Activated B cell treated with CpG ODN at 0.5 μM for 24 hours (primary cell): ENCODE data around the gene NRXN3. TPM values are rescaled to one million over a fixed set of nuclear protein-coding genes. Genes with fewer than 3 reads are reported as not detected.

ENCODE experiments used
- ATAC-seq: fragments of 200-7000 bp; cut with Tn5 transposase; one replicate; pipeline ENCODE4 v1.10.0; 2021; ENCODE audit warnings: low read depth, mild to moderate bottlenecking, moderate library complexity
- CTCF ChIA-PET: fragments of 350-600 bp; sonication (Branson Sonifier 250); formaldehyde crosslinking; loops from one replicate; lab custom pipeline; 2021; ENCODE audit warnings: antibody characterized with exemption; lab: Charles Lee
- POLR2A ChIA-PET: fragments of 350-600 bp; sonication (Branson Sonifier 250); formaldehyde crosslinking; loops from one replicate; lab custom pipeline; 2021; ENCODE audit warnings: antibody characterized with exemption; lab: Charles Lee
- DNase-seq: peaks from one replicate; pipeline ENCODE4 v3.0.0; 2022
- H3K27ac Mint-ChIP-seq: one replicate; pipeline ENCODE4 v1.8.0; 2020; ENCODE audit warnings: mixed read lengths
- H3K27me3 Mint-ChIP-seq: one replicate; pipeline ENCODE4 v1.8.0; 2021; ENCODE audit warnings: mixed read lengths
- H3K36me3 Mint-ChIP-seq: one replicate; pipeline ENCODE4 v1.8.0; 2021; ENCODE audit warnings: low read depth, mixed read lengths
- H3K4me1 Mint-ChIP-seq: one replicate; pipeline ENCODE4 v1.8.0; 2021; ENCODE audit warnings: mixed read lengths
- H3K4me3 Mint-ChIP-seq: one replicate; pipeline ENCODE4 v1.8.0; 2020; ENCODE audit warnings: mild to moderate bottlenecking, mixed read lengths
- H3K9me3 Mint-ChIP-seq: one replicate; pipeline ENCODE4 v1.8.0; 2020; ENCODE audit warnings: mixed read lengths
- intact Hi-C: fragments of 100-400 bp; cut with micrococcal nuclease; formaldehyde crosslinking; loops from one replicate; pipeline ENCODE4 v1.15.1; 2024
- total RNA-seq: library from RNA; stranded (reverse); gene quantifications from 2 replicates; pipeline ENCODE4 v1.2.3, GENCODE V29; 2022
- TF ChIP-seq, protein P1 (sequence below): fragments of 200-600 bp; IDR thresholded peaks from one replicate; pipeline ENCODE4 v1.8.0; 2022; ENCODE audit warnings: antibody characterized with exemption, mild to moderate bottlenecking

The NRXN3 gene
- total RNA-seq, 1 donor from 2014 or later, result not detected

DNA sequence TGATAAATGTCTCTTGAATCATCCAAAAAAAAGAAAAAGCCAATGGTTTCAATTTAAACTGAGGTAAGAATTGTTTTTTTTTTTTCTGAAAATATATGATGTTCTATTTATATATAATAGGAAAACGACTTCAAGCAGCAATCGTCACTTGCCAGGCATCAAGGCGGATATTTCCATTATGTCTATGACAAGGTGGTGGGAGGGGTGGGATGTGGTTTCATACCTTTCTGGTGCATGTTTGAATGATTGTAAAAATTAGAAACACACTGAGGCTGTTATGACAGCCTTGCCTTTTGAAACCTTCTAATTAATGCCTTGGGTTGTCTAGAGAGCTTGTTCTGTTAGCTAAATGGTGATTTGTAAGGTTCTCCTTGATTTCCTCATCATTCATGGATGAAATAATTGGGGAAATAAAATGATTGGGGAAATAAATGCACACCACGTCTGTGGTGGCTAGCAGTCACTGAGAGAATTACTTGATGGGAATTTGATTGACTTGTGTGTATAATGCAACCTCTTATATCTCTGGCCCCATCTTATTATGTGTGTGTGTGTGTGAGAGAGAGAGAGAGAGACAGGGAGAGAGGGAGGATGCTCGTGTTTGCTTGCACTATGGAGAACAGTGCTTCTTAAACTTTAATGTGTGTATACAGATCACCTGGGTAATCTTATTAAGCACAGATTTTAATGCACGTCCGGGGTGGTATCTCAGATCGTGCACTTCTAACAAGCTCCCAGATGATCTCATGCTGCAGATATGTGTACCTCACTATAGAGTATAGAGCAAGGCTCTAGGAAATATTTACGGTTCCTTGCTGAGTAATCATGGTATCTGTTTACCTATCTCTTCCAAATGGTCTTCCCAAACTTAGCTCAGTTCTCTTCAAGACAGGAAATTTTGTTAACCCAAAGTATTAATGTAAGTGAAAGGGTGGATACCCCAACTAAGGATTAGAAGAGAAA is 1538.5 kb downstream of the NRXN3 start:
- H3K9me3 Mint-ChIP-seq, result peaks cover 4% of the 10 kb centered on the region
- no peaks in the 10 kb centered on the region for H3K27me3 Mint-ChIP-seq
- no peak overlapping the region for H3K4me3 Mint-ChIP-seq
- CTCF ChIA-PET, result no interaction called here
- intact Hi-C loops, result no loop called here
- H3K36me3 Mint-ChIP-seq, result no peaks in the 10 kb centered on the region
- no peak for ATAC-seq
- no peaks in the 10 kb centered on the region for H3K4me1 Mint-ChIP-seq
- TF ChIP-seq, protein P1, sequence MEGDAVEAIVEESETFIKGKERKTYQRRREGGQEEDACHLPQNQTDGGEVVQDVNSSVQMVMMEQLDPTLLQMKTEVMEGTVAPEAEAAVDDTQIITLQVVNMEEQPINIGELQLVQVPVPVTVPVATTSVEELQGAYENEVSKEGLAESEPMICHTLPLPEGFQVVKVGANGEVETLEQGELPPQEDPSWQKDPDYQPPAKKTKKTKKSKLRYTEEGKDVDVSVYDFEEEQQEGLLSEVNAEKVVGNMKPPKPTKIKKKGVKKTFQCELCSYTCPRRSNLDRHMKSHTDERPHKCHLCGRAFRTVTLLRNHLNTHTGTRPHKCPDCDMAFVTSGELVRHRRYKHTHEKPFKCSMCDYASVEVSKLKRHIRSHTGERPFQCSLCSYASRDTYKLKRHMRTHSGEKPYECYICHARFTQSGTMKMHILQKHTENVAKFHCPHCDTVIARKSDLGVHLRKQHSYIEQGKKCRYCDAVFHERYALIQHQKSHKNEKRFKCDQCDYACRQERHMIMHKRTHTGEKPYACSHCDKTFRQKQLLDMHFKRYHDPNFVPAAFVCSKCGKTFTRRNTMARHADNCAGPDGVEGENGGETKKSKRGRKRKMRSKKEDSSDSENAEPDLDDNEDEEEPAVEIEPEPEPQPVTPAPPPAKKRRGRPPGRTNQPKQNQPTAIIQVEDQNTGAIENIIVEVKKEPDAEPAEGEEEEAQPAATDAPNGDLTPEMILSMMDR, result no peak
- POLR2A ChIA-PET, result no interaction called here
- no peak for DNase-seq
- H3K27ac Mint-ChIP-seq, result no peak overlapping the region

DNA sequence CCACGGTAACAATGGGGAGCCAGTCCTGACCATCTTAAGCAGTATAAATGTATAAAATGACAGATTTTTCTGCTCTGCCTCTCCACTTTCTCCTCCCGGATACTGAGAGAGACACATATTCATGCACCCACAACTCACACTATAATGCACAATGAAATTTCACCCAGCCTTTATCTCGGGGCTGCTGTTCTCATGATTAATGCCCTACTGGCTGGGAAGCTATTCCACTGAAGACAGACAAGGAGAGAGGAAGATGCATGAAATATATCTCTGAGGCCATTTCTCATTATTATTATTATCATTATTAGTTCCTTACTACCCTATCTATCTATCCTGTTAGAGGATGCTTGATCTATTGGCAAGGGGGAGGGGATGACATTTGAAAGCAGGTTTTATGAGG is 1539.4 kb downstream of the NRXN3 start:
- H3K9me3 Mint-ChIP-seq, result peaks cover 4% of the 10 kb centered on the region
- no peaks in the 10 kb centered on the region for H3K27me3 Mint-ChIP-seq
- no peak overlapping the region for H3K27ac Mint-ChIP-seq
- POLR2A ChIA-PET, result no interaction called here
- TF ChIP-seq, protein P1, result no peak
- no peak overlapping the region for H3K4me3 Mint-ChIP-seq
- DNase-seq, result no peak
- no peaks in the 10 kb centered on the region for H3K36me3 Mint-ChIP-seq
- ATAC-seq, result no peak
- H3K4me1 Mint-ChIP-seq, result no peaks in the 10 kb centered on the region
- CTCF ChIA-PET, result no interaction called here
- intact Hi-C loops, result no loop called here

DNA sequence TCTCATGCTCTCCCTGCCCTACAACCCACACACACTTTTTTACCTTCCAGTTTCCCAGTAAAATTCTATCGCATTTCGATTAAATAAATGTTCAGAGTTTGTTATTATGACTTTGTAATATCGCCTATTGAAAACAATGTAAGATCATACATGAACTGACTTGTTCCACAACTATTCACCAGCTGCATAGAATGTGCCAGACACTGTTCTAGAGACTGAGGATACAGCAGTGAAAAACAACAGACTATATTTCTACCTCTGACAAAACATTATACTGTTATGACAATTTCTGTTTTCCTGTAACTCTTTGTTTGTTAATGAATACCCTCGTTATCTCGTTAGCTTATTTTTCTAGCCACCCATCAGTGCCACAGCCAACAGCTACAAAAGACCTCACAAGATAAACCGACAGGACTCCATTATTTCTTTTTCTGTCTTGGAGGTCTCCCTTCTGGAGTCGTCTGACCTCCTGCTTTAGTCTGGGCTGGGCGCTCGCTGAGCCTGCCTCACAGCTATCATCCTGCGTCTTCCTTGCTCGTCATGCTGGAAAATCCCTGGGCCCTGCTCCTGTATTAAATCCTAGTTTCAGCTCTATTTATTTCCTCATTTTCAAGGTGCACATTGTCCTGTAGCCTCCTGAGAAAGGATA is 1542.3 kb downstream of the NRXN3 start:
- H3K27ac Mint-ChIP-seq, result no peak overlapping the region
- no peak for DNase-seq
- no peaks in the 10 kb centered on the region for H3K36me3 Mint-ChIP-seq
- ChIA-PET POLR2A (no interaction called here), CTCF (no interaction called here)
- no peaks in the 10 kb centered on the region for H3K27me3 Mint-ChIP-seq
- intact Hi-C loops, result no loop called here
- H3K9me3 Mint-ChIP-seq, result peaks cover 4% of the 10 kb centered on the region
- no peak for ATAC-seq
- TF ChIP-seq, protein P1, result no peak
- no peak overlapping the region for H3K4me3 Mint-ChIP-seq
- no peaks in the 10 kb centered on the region for H3K4me1 Mint-ChIP-seq

- intact Hi-C loops, result no loop called here
- no peak overlapping the region for H3K27ac Mint-ChIP-seq
- DNase-seq (no peak), ATAC-seq (no peak)
- H3K4me1 Mint-ChIP-seq, result no peaks in the 10 kb centered on the region
- peaks cover under 1% of the 10 kb centered on the region for H3K9me3 Mint-ChIP-seq
- no peaks in the 10 kb centered on the region for H3K27me3 Mint-ChIP-seq
- CTCF ChIA-PET, result no interaction called here
- H3K4me3 Mint-ChIP-seq, result no peak overlapping the region
- TF ChIP-seq, protein P1, result no peak
- POLR2A ChIA-PET, result no interaction called here
- H3K36me3 Mint-ChIP-seq, result no peaks in the 10 kb centered on the region
Measured at GRCh38 chr14:79721399-79722084, 1551.4 kb downstream of the NRXN3 start.
